GM18873 (cell line): ENCODE data around the gene SLC22A25.
"Not testable (repeated sequence)": the region's sequence is repeated elsewhere in the genome, so short reads cannot be mapped to it uniquely, and the experiment has no call there.

Experiments
- ATAC-seq: cut with Tn5 transposase; IDR thresholded peaks from one replicate; pipeline ENCODE4 v1.9.1; 2021; ENCODE audit warnings: mild to moderate bottlenecking, moderate library complexity, moderate number of reproducible peaks; ENCODE audit not compliant: unreplicated experiment, low FRiP score

SLC22A25 gene

GRCh38 chr11:63243533-63243932 lies at the start of gene SLC22A25:
SLC22A25 (minus strand) TSS chr11:63243599; CDS start chr11:63229652, 13,947 bp downstream.
- ATAC-seq = no peak

GRCh38 chr11:63290285-63290684 lies 46.9 kb upstream of the SLC22A25 start:
- no peak for ATAC-seq

GRCh38 chr11:63289658-63290057 lies 46.3 kb upstream of the SLC22A25 start:
- ATAC-seq = no peak

GRCh38 chr11:63282579-63282978 lies 39.2 kb upstream of the SLC22A25 start:
- ATAC-seq = no peak

GRCh38 chr11:63280920-63281319 lies 37.5 kb upstream of the SLC22A25 start:
- no peak for ATAC-seq

- no peak for ATAC-seq
These were observed 34.0 kb upstream of the SLC22A25 start for GRCh38 chr11:63277345-63277943.

- no peak for ATAC-seq
These were observed 31.4 kb upstream of the SLC22A25 start for GRCh38 chr11:63274776-63275175.

GRCh38 chr11:63273685-63274084 lies 30.3 kb upstream of the SLC22A25 start:
- no peak for ATAC-seq

- no peak for ATAC-seq
These were observed 19.1 kb upstream of the SLC22A25 start for GRCh38 chr11:63262547-63262946.

- ATAC-seq = no peak
These were observed 7.9 kb upstream of the SLC22A25 start for GRCh38 chr11:63251312-63251711.

- no peak for ATAC-seq
These were observed 7.0 kb upstream of the SLC22A25 start for GRCh38 chr11:63250162-63251050.

GRCh38 chr11:63248966-63249365 lies 5.6 kb upstream of the SLC22A25 start:
- no peak for ATAC-seq

- ATAC-seq = not testable (repeated sequence)
These were observed 4.0 kb upstream of the SLC22A25 start for GRCh38 chr11:63247237-63248002.

- no peak for ATAC-seq
These were observed 2.6 kb upstream of the SLC22A25 start for GRCh38 chr11:63246045-63246444.

GRCh38 chr11:63244862-63245261 lies 1.5 kb upstream of the SLC22A25 start:
- ATAC-seq = no peak

- no peak for ATAC-seq
These were observed 1.2 kb downstream of the SLC22A25 start for GRCh38 chr11:63242089-63242781.

- ATAC-seq = no peak
These were observed 2.5 kb downstream of the SLC22A25 start for GRCh38 chr11:63240791-63241379.

GRCh38 chr11:63240098-63240497 lies 3.3 kb downstream of the SLC22A25 start:
- no peak for ATAC-seq

GRCh38 chr11:63239254-63239653 lies 4.1 kb downstream of the SLC22A25 start:
- ATAC-seq = no peak

GRCh38 chr11:63237413-63237812 lies 6.0 kb downstream of the SLC22A25 start:
- no peak for ATAC-seq
